HS-5 (cell line): Measurements from ENCODE around the gene RNASE4.
"Not testable (repeated sequence)": the region's sequence is repeated elsewhere in the genome, so short reads cannot be mapped to it uniquely, and the experiment has no call there.

Experiments used
- DNase-seq: peaks from one replicate; pipeline ENCODE4 v3.0.0-alpha.2; 2012; ENCODE audit warnings: low read depth

Gene RNASE4

DNA sequence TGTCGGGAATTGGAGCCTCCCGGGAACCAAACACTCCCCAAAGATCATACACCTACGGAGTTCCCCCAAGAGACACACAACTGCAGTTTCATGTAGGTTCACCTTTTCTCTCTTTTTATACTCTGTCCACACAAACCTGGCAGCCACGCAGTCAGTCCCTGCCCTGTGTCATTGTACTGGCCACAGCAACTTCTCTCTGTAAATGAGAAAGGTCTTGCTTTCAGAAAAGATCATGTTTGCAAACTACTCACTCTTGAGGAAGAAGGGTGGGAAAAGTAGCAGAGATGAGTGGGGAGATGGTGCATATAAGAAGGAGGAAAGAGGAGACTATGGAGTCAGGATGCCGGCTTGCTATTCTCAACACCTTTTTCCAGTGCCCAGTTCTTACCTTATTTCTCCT, 14.6 kb downstream of the RNASE4 start:
- no peak for DNase-seq

DNA sequence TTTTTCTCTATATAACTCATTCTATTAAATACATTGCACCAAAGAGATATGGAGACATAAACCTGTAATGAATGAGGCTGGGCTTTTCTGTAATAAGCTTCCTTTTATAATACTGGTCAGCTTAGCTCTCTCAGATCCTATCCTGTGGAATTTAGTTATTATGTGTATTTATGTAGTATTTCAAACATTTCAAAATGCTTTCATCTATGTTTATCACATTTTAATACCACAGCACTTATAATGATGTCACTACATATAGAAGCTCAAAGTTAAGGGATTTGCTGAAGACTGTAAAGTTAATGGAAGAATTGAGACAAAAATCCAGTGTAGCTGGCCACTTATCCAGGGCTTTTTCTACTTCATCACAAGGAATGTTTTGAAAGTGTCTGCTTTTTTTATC, 15.6 kb downstream of the RNASE4 start:
- DNase-seq: no peak

DNA sequence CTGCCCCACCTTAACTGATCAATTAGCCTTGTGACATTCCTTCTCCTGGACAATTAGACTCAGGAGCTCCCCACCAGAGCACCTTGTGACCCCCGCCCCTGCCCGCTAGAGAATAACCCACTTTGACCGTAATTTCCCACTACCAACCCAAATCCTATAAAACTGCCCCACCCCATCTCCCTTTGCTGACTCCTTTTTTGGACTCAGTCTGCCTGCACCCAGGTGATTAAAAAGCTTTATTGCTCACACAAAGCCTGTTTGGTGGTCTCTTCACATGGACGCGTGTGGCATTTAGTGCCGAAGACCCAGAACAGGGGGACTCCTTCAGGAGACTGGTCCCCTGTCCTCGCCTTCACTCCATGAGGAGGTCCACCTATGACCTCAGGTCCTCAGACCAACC, 16.6 kb downstream of the RNASE4 start:
- not testable (repeated sequence) for DNase-seq

- DNase-seq: no peak
Observed at GRCh38 chr14:20706657-20707355, 22.4 kb downstream of the RNASE4 start.

GRCh38 chr14:20707622-20708021, 23.3 kb downstream of the RNASE4 start:
- no peak for DNase-seq

GRCh38 chr14:20711261-20711660, 26.9 kb downstream of the RNASE4 start:
- DNase-seq: no peak

DNA sequence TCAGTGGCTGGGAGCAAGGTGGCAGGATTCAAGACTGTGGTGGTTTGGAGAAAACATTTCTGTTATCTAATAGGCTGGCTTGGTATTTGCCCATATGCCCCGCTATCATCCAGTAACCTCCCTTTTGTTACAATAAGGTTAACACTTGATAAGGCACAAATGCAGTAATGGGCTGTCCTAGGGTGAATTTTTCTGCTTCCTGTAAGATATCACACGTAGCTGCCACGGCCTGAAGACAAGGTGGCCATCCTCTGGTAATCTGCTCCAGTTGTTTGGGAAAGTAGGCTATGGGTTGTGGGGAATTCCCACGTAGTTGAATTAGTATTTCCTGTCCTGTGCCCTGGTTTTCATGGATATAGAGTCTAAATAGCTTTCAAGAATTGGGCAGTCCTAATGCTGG, 27.3 kb downstream of the RNASE4 start:
- DNase-seq: no peak

GRCh38 chr14:20712904-20713303, 28.5 kb downstream of the RNASE4 start:
- no peak for DNase-seq

DNA sequence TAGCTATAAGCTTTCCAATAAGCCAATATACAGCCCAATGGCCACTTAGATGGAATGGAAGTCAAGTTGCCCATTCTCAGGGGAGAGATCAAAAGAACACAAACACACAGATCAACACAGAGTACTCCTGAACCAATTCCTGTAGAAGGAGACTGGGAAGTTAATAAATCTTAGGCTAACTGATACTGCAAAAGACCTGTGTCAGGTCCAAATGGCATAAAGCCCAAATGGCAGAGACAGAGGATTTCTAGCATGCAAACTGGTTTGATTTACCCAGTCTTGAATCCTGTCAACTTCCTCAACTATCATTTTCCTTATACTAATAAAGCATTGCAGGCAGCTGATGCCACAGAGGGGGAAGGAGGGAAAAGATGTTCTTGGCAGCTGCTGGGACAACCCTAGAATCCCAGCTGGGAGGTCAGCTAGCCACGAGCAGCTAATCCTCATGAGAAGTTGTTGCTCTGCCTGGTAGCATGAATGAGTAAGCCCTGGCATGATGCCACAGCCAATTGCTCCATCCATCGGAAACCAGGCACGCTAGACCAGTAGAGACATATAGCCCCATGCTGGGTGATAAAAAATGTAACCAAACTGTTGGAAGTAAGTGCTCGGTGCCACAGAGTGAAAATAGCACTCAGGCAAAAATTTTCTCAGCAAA, 30.4 kb downstream of the RNASE4 start:
- DNase-seq: no peak

- no peak for DNase-seq
Observed at GRCh38 chr14:20719777-20720176, 35.4 kb downstream of the RNASE4 start.

DNA sequence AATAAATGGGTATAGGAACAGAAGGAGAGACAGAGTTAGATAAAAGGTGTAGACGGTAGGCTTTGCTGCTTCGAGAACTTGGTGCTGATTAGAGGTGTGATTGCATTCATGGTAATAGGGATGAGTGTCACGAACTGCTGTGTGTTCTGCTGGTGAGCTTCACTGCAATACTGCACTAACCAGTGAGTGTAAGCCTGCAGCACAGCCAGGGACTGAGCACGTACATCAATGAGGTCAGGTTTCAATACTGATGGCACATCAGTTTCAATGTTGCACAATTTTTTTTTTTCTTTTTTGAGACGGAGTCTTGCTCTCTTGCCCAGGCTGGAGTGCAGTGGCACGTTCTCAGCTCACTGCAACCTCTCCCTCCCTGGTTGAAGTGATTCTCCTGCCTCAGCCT, 36.4 kb downstream of the RNASE4 start:
- DNase-seq: no peak

- DNase-seq: no peak
Observed at GRCh38 chr14:20722016-20722415, 37.7 kb downstream of the RNASE4 start.

DNA sequence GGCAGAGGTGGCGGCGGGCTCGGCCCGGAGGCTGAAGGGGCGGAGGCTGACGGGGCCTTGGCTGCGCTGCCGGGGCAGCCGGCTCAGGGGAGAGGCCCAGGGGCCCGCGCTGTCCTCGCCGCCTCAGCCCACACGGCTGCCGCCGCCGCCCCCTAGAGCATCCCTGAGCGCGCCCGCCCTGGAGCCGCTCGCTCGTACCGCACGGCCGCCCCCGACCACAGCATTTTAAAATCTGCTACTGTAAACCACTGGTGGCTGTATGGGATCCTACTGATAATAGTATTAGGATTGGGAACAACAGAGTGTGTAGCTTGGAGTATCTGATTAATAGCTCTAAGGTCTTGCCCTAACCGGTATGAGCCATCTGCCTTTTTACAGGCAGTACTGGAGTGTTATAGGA, 39.1 kb downstream of the RNASE4 start:
- no peak for DNase-seq

DNA sequence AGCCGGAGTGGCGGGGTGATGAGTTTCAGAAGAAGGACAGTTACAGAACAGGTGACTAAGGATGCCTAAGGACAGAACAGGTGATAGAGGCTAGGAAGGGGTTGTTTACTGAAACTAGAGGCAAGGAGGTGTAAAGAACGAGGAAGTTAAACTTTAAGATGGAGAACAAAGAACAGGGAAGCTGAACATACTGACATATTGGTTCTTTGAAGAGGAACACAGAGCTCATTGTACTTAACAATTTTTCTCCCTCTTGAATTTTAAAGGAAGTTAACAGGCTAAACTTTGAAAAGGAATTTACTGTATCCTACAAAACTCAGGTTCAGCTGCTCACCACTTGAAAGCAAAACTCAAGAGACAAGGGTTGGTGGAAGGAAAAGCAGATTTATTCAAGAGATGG, 41.8 kb downstream of the RNASE4 start:
- not testable (repeated sequence) for DNase-seq

GRCh38 chr14:20726531-20726930, 42.2 kb downstream of the RNASE4 start:
- DNase-seq: no peak

GRCh38 chr14:20730891-20731290, 46.5 kb downstream of the RNASE4 start:
- no peak for DNase-seq

DNA sequence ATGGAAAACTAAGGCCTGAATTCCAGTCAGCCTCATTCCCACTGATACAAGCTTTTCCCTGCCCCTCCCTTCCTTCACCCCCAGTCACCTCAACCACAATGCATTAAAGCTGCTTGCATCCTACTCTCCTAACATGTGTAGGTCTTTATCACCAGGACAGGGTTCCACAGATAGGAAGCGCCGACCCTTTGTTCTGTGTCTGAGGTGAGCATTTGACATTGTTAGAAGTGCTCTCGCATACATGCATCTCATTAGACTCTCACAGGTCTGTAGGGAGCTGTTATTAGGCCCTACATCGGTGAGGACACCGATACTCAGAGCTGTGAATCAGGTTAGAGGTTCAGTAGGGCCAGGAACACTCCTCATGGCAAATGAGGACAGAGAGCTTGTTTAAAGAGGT, 48.1 kb downstream of the RNASE4 start:
- DNase-seq: no peak

DNA sequence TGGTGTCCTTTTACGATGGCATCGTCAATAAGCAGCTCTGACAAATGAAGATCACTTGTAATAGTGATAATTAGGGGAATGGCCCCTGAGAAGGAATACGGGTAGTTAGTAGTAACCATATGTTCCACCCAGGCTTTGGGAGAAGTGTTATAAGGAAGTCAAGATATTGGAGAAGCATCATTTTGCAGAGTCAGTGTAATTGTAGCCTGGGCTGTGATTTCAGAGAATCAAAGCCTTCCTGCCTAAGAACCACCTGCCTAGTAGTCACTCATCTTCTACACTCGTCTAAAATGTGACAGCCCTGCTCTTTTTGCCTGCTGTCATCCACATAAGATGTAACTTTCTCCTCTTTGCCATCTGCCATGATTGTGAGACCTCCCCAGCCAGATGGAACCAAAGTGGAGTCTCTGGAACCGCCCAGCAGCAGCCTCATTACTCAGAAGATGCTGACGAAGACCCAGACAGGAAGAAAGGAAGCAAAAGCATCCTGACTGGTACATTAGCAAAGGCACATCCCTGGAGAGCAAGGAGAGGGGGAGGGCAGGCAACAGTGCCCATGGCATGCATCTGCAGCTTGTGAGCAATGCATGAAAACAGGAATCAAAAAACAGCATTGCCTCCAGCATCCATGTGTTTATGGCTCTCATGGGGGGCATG, 48.7 kb downstream of the RNASE4 start:
- no peak for DNase-seq

DNA sequence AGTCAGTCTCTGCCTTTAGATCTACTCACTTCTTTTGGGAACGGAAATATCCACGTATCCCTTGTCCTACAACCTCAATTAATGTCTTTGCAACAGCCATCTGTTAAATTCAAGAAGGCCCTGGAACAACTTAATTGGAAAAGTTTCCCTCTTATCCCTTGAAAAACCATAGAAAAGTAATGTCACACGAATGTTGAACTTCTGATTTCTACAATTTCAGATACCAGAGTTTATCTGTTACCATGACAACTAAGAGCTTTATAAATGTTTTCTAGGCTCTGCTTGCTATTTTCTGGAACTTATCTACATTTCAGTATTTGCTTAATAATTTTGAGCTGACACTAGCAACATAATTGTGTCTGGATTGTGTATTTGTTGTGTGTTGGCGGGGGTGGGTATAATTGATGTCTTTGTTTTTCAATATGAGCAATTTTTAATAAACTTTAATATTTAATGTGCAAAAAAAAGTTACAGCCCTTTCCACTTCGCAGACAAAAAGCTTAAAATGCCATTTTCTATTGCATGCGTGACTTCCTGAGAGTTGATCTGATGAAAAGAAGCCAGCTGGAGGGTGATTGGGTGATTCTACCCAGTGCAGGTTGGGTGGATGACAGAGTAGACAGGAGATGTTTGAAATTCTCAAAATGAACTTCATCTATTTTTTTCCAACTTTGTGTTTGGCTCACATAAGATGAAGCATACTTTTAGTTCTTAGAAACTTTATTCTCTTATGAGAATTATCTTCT, 49.5 kb downstream of the RNASE4 start:
- no peak for DNase-seq

- DNase-seq: no peak
Observed at GRCh38 chr14:20734430-20734806, 50.1 kb downstream of the RNASE4 start.

DNA sequence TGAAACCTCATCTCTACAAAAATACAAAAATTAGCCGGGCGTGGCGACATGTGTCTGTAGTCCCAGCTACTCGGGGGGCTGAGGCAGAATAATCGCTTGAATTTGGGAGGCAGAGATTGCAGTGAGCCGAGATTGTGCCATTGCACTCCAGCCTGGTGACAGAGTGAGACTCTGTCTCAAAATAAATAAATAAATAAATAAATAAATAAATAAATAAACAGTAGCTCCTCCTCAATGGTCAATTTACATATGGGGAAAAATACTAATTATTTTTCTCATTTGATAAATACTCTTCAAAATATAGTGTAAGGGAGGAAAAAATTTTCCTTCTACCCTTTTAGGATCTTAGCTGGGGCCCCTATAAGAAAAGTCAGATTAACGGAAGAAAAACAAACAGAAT, 53.9 kb downstream of the RNASE4 start:
- DNase-seq: not testable (repeated sequence)

DNA sequence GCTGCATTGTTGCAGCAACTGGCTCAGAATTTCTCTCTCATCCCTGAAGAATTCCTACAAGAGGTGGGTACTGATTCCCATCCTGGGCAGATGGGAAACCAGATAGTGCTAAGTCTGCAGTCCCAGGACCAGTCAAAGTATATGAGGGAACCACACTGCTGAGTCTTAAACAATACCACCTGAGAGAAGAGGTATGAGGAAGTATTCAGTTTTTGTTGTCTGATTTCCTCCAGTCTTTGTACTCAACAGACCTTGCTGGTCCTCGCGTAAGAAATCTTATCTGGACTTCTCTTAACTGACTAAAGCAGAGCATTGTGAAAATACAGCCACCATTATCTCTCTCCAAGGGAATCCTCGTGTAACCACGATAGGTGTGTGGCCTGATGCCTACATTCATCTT, 57.8 kb downstream of the RNASE4 start:
- no peak for DNase-seq

DNA sequence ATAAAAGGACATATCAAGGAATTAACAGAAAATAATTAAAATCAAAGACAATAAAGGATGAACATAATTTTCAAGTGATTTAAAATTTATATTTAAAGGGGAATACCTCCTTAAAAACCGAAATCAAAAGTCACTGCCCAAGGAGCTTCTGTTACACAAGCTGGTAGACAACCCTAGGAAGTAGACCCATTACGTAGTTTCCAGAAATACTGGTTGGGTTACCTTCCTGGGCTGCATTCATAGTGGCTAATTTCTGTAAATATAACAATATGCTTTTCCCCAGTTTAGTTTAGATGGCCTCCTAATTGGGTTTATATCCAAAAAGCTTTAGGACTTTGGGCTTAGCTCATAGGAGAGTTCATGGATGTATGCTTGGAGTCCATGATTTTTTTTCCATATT, 59.2 kb downstream of the RNASE4 start:
- no peak for DNase-seq
